NCI-H526 treated with DMSO at 0.1 percent for 48 hours (cell line): ENCODE data around the gene EIF4B.
"Not testable (repeated sequence)": the region's sequence is repeated elsewhere in the genome, so short reads cannot be mapped to it uniquely, and the experiment has no call there.

ENCODE experiments used
- DNase-seq: peaks from one replicate; lab custom pipeline; 2025; lab: John Stamatoyannopoulos, UW

The EIF4B gene

DNA sequence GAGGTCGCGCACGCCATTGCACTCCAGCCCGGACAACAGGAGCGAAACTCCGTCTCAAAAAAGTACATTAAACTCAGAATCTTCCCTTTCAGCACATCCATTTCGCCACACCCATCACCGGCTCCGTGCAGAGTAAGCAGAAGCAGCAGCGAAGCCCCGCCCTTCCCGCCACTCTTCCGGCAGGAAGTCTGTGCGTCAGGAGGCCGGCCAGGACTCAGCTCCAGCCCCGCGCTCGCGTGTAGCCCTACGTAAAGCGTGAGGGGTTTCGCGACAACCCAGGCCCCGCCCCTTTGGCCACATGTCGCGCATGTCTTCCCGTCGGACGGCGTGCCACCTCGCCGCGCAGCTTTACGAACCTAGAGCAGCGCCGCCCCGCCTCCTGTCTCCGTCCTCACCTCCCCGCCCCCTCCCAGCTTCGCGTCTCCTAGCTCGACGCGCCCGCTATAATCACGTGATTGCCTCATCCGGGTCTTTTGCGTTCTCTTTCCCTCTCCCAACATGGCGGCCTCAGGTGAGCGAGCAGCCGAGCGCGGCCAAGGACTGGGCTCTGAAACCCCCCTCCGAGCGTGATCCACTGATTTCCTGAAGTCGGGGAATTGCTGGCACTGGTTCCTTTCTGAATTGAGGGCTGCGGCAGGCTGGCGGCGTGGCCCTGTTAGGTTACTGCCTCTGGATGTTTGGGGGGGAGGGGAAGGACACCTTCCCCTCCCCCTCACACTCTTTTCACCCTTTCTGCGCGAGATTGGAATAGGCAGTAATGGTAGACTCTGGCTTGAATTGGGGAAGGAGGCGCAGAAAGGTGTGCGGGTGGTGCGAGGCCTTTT is at the start of gene EIF4B:
Gene EIF4B, plus strand, starts transcription at position 471 of the 824 bp plus-strand sequence. Its CDS starts 28 bp downstream, at position 499.
- peak; percentile 98 for DNase-seq

DNA sequence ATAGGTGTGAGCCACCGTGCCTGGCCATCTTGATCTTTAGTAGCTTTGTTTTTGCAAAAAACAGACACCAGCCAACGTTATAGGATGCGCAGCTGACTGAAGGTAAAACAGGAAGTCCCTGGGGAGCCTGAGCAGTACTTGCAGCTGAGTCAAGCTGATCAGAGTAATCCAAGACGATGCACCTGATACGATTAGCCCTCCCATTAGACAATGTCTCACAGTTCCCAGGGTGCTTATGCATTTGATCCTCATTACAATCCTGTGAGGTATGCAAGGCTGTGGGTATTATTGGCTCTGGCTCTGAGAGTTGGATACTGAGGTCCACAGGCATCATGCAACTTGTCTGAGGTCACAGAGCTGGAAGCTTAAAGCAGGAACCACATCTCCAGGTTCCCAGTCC is 49.3 kb upstream of the EIF4B start:
- DNase-seq, result peak; percentile 37

- DNase-seq, result no peak
Observed at GRCh38 chr12:52964556-52965336, 41.5 kb upstream of the EIF4B start.

- DNase-seq, result no peak
Observed at GRCh38 chr12:52965337-52965731, 40.9 kb upstream of the EIF4B start.

DNA sequence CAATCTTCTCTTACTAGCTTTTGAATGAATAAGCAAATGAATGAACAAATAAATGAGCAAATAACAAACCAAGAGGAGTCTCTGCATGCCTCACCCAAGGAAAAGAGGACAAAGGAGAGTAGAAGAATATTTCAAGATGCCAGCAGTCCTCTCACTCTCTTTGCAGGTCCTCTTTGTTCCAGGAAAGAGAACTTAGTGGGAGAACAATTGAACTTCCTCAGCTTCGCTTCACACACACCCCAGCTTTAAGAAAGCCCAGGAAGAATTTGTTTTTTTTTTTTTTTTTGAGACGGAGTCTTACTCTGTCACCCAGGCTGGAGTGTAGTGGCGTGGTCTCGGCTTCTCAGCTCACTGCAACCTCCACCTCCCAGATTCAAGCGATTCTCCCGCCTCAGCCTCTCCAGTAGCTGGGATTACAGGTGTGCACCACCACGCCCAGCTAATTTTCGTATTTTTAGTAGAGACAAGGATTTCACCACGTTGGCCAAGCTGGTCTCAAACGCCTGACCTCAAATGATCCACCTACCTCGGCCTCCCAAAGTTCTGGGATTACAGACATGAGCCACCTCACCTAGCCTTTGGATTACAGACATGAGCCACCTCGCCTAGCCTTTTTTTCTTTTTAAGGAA is 37.0 kb upstream of the EIF4B start:
- no peak for DNase-seq

GRCh38 chr12:52969828-52970569 is 36.3 kb upstream of the EIF4B start:
- no peak for DNase-seq

DNA sequence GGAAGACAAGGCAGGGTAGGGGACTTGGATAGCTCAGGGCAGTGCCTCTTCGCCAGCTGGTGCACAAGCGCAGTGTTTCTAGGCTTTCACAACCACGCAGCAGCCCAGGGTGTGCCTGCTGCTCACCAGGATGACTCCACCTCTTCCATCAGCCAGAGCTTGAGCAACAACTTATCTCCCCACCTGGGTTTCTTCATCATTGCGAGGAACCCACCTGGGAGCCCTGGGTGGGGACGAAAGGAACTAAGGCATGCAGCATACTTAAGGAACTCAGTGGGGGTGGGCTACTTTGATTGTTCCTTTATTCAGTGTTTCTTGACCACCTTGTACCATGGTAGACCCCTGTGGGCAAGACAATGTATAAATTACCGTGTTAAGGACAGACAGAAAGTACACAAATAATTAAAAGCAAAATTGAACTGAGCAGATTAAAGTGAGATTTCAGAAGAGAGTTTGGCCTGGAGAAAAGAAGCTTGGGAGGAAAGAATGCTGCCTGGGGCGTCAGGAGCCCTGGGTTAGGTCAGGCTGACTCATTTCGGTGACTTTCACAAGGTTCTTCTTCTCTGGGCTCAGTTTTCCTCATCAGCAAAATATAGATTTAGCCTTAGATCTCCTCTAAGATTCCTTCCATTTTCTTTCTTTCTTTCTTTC is 34.5 kb upstream of the EIF4B start:
- no peak for DNase-seq

DNA sequence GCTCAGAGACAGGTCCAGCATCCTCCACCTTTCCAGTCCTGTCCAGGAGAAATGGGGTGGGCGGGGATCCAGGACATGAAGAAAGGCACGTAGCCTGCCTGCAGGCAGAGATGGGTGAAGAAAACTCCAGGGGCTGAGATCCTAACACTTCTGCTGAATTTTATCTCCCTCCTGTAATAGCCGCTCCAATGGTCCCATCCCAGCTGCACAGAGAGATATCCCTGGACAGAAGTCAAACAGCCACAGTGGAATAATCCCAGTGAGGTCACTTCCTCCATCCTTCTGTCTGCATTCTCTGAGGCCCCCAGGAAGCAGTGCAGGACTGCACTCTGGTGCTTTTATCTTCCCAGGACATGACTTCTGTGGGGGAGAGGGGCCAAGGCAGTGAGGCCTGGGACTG is 31.1 kb upstream of the EIF4B start:
- DNase-seq, result no peak

DNA sequence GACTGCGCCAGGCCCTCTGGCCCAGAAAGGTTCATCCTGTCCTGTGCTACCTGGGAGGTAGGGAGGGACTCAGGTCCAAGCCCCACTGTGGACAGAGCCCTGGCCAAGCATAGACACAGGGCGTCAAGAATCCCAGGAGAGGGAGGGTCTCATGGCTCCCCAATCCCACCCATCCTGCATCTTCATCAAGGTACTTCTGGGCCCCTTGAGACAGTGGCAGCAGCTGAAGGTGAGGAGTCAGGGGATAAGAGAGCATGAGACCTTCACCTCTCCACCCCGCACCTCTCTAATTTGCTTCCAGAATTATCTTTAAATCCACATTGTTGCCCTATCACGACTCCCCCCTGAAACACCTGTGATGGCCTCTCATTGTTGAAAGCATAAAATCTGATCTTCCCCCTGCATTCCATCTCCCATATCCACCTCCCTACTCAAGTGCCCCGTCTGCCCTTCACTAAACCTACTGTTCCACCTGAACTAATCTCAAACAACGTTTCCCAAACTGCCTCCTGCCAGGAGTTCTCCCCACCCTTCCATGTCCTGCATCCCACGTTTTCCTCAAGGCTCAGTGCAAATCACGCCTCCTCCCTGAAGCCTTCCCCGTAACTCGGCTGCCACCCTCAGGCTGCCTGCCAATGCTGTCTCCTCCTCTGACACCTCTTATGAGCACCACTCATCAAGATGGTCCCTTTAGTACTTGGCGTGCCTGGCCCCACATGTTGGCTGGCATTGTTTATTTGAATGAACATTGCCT is 30.3 kb upstream of the EIF4B start:
- DNase-seq, result no peak

DNA sequence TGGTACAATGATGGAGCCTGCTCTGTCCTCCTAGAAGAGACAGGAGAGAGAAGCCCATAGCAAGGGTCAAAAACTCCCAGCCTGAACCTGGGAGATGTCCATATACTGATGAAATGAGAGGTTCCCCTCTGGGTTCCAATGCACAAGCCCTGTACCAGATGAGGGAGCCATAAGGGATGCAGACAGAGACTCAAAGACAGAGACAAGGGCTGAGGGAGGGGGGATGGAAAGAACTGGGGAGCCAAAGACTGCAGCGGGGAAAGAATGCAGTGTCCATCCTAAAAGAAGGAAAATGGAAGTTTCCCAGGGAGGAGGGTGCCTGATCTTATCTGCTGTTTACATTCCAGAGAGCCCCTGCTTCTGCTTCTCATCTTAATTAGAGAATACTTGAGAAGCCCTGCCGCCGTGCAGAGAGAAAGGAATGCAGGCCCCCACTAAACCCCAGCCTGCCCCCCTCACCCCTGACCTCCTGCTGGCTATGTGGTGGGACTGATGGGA is 29.6 kb upstream of the EIF4B start:
- no peak for DNase-seq

DNA sequence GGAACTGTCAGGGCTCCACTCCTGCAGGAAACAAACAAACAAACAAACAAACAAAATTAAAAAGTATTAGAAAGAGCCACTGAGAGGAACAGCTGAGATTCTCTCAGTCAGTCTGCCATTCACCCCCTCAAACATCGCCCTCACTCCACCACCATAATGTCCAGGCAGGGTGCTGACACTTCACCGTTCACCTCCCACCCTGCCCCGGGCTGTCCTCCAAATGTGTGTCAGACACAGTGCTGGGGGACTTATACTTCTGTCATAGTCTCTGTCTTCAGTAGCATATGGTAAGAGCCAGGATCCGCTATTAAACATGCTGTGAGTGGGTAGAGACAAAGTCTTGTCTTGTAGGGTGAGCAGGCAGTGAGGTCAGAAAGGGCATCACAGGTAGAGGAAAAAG is 29.1 kb upstream of the EIF4B start:
- DNase-seq, result no peak

DNA sequence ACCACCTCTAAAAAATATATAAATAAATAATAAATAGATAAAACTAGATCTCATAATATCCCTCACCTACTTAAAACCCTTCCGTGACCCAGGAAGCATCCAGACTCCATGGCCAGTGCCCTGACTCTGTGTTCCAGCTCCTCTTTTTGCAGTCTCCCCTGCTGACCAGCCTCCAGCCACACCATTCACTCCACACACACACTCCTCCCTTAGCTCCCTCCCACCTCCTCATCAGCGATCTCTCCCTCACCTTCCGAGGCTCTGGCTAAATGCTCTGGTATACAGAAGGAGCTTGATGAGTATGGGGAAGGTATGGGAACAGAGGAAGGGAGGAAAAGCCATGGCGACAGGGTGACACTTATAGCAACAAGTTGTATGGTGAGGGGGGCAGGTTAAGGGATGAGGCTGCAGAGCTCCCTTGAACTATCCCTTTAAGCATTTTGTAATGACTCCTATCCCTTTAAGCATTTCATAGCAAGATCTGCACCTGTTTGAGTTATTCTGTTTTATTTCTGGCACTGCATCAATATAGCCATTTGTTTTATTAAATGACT is 26.1 kb upstream of the EIF4B start:
- DNase-seq, result no peak

DNA sequence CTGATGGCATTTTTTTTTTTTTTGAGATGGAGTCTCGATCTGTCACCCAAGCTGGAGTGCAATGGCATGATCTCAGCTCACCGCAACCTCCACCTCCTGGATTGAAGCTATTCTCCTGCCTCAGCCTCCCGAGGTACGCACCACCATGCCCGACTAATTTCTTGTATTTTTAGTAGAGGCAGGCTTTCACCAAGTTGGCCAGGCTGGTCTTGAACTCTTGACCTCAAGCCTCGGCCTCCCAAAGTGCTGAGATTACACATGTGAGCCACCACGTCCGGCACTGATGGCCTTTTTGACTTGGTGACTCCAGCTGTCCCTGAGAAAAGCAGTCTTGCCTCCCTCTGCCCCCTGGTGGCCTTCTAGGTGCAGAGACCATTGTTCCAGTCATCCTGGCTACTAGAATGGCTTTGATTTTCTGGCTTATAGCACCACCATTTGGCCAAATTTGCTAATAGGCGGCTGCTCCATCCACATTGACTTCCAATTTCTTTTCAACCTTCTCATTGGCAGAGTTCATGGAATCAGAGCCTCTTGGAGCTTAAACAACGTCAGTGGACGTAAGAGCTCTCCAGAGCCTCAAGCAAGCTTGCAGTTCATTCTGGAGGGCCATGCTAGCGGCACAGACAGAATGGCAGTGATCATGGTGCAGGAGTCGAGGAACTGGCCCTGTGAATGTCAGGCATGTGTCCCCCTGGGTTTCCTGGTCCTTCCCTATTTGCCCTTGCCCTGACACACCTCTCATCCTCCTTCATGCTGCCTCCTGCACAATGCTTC is 25.4 kb upstream of the EIF4B start:
- peak; percentile 92 for DNase-seq

DNA sequence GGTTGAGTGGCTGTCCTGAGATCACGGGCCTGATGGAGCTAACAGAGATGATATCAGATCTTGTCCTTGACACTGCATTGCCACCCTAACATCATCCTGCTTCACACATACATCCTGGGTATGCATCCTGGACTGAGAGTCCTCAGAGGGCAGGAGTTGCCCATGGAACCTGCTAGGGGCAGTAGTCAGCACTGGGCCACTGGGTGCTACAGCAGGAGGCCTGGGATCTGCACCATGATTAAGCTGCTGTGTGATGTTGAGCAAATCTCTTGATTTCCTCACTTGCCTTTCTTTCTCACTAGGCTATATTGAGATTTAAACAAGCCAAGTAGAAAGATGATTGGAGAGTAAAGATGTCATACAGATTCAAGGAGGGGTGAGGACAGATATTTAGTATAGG is 22.1 kb upstream of the EIF4B start:
- no peak for DNase-seq

DNA sequence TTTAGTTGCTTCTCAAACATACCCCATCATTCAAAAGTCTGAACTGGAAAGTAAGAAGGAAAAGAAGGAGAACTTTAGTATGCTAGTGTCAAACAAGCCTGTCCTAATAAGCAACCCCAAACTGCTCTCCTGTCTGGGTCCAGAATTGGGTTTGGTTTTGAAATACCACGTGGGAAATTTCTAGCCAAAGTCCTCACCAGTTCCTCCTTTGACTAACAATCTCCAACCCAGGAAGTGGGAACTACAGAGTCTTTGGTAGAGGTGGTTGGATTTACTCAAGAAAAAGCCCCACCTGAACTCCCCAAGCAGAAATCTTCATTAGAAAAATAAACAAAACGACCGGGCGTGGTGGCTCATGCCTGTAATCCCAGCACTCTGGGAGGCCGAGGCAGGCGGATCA is 17.4 kb upstream of the EIF4B start:
- DNase-seq, result no peak

GRCh38 chr12:52990206-52990605 is 16.1 kb upstream of the EIF4B start:
- DNase-seq, result no peak

GRCh38 chr12:52992240-52992639 is 14.0 kb upstream of the EIF4B start:
- DNase-seq, result not testable (repeated sequence)

GRCh38 chr12:52992699-52993557 is 13.3 kb upstream of the EIF4B start:
- no peak for DNase-seq

DNA sequence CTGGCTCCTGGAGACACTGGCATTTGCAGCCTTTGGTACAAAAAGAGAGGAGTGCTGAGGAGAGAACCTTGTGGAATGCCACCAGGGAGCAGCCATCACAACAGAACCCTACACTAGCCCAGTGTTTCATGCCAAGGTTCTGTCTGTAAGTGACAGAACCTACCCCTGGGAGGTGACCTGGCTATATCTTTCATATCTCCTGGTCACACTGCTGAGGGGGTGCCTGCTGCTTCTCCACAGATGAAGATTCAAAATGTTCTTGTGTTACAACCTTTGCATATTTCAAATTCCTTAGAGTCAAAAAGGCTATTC is 12.7 kb upstream of the EIF4B start:
- no peak for DNase-seq
